ENCODE data around the gene CELSR3.

CELSR3 gene

DNA sequence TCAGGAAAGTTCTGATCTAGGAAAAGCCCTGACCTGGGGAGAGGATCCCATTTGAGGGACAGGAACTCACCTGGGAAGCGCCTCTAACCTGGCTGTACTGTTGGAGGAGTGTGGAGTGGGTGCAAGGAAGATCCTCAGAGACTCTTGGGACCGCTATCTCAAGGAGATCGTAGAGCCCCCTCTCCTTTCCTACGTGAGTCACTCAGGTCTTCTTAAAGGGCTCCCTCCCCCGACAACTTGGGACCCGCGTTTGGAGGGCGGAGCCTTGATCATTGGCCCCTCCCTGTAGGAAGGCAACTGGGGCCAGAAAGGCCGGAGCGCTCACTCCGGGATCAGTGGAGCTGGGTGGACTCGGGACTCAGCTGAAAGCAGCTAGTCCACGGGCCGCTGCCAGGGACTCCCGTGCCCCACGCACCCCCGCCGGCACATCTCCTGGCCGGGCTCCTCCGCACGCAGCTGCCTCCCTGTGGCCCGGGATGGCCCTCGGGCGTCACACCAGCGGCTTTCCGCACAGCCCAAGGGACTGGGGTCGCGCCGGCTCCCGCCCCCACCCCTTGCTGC is 27.9 kb downstream of the CELSR3 start:
- FAIRE-seq (no peak), DNase-seq (ENCODE audit: low spot score) (peak; percentile 49)

DNA sequence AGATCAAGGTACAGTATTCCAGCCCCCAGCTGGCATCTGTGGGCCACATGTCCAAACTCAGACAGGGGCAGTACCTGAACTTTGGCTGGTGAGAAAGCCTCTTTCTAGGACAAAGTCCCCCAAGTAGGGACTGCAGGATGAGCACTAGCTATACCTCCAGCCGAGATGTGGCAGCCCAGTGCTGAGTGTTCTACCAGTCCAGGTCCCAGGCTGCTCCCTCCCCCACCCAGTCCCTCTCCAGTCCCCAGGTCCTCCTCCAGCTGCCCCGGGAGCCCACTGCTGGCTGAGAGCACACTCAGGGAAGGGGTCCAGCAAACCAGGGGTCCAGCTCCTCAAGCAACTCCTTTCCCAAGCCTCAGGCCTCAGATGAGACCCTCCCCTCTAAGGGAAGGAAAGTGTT is 28.9 kb downstream of the CELSR3 start:
- DNase-seq (ENCODE audit: low spot score): no peak
- FAIRE-seq: no peak

DNA sequence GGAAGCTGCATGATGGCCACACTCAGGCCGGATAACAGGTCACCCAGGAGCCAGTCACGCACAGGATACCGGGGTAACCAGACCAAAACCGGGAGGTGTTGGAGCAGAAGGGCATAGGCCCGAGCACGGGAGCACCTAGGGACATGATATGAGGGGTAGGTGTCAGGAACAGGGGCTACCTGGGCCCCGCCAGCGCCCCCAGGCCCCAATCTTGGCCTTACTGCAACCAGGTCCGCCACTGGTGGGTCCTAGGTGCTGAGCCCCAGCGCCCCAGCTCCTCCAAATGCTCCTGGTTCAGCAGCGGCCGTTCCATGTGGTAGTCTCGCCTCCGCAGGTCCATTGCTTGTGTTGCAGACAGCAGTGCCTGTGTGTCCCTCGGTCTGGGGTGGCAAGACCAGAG is 29.4 kb downstream of the CELSR3 start:
- DNase-seq (ENCODE audit: low spot score) (no peak), FAIRE-seq (no peak)

DNA sequence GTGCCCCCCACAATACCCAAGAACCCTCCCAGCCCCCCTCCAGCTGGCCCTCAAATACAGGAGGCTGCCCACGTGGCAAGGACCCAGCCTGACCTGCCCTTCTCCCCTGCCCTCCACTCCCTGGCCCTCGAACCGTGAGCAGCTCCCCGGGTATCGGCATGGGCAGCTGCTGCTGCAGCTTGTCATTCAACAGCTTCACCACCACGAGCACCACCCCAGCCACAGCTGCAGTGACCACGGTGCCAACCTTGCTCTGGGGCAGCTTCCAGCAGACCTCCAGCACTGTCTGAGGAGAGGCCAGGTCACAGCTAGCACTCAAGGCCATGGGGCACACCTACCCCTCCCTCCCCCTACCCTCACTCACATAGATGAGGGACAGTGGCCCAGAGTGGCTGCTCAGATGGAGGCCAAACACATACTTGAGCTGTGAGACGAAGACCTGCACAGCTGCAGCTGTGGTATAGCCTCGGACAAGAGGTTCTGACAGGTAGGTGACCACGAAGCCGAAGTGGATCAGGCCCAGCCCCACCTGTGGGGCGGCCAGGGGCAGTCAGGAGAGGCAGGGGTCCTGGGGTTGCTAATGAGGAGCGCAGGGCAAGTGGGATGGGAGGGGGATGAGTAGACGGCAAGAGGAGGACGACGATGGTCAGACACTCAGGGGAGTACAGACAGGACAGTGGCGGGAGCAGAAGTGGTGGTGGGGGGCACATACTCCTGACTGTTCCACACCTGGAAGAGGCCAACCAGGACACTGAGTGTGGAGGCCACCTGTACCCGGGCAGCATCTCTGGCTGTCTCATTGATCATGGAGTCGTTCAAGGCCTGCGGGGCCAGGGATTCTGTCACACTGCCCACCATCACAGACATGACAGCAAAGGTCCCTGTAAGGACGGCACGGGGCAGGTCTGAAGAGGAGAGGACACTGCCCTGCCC is 30.9 kb downstream of the CELSR3 start:
- FAIRE-seq (no peak), DNase-seq (ENCODE audit: low spot score) (no peak)

DNA sequence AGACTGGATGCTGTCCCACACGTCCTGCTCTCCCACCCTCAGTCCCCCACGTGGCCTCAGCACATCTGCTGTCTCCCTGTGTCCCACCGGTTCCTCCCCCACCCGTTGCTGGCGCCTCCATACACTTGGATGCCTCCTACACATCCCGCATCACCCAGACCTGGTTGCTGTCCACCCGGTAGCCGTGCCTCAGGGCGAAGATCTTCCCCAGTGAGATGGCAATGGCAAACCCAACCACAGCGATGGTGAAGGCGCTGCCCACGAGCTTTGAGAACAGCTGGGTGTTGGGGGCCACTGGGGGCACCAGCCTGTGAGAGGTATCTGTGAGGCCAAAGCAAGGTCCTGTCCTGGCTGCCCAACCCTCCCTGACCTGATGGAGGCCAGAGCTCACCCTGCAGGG is 31.9 kb downstream of the CELSR3 start:
- FAIRE-seq: no peak
- DNase-seq (ENCODE audit: low spot score): no peak

DNA sequence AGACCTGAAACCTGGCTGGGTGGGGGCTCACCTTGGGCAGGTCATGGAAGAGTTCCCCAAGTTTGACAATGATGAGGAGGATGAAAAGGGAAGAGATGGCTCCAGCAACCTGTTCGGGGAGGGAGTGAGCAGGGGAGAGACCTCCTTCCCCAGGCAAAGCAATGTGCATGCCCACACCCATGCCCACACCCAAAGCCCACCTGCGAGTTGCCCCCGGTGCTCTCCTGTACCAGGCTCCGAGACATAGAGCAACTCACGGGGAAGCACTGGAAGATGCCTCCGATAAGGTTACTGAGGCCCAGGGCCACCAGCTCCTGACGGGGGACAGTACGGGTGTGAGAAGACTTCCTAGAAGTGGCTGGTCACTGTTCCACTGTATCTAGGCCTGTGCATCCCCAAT is 32.3 kb downstream of the CELSR3 start:
- FAIRE-seq: no peak

DNA sequence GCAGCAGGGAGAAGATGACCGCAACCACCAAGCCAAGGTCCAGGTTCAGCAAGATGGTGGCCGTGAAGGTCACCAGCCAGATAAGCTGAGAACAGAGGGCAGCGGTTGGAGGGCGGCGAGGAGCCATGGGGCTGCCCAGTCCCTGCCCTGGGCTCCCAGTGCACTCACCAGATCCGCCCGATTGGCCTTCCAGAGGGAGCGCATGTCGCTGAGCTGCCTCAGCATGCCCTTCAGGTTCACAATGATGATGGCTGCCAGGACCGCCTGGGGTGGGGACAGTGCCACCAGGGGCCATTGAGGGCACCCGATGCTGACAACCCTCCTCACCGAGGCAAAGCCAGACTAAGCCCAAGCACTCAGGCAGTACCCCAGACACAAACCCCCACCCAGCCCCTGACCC is 32.8 kb downstream of the CELSR3 start:
- FAIRE-seq (no peak), DNase-seq (ENCODE audit: low spot score) (no peak)

More for the DNA sequence above, 32.3 kb downstream of the CELSR3 start:
- no peak for DNase-seq (ENCODE audit: low spot score)

DNA sequence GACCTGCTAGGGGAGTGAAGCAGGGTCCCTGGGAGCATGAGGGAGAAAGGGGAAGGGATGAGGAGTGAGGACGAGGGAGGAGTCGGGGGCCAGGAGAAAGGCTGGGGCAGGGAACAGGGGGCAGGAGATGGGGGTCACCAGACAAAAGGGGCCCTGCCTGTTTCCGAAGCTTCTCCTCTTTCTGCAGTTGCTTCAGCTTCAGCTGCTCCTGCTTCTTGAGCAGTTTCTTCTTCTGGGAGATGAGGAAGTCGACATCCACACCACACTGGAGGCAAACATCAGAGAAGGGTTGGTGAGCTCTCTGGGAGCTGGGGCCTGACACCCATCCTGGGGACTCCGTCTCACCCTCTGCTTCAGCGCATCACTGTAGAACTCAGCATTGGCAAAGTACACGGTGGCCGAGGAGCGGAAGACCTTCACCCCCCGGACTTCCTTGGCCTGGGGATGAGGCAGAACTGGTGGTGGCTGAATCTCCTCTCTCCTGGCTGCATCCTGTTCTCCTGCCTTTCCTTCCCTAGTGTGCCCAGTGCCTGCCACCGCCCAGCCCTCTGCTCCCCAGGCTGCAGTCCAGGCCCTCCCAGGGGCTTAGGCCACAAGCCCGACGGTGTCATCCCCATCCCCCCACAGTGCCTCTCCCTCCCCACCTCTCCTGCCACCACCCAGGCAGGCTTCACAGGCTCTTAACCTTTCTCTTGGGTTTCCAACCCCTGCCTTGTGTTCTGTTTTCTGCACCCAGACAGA is 34.2 kb downstream of the CELSR3 start:
- no peak for FAIRE-seq
- DNase-seq (ENCODE audit: low spot score): no peak

DNA sequence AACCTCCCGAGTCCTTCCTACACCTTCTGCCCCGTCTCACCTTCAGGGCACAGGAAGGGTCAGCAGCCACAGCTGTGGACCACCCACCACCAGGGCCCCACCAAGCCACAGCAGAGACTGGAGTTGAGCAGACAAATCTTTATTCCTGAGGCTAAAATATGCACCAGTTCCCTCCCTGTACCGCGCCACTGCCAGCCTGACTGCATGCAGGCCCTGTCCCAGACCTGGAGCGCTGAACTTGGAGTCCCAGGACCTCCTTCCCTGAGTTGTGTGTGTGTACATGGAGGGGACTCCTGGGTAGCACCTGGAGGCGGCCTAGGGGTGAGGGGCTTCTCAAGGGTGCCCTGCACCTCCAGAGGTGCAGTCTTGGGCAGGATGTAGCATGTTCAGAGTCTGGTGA is 37.1 kb downstream of the CELSR3 start:
- FAIRE-seq (no peak), DNase-seq (ENCODE audit: low spot score) (no peak)

DNA sequence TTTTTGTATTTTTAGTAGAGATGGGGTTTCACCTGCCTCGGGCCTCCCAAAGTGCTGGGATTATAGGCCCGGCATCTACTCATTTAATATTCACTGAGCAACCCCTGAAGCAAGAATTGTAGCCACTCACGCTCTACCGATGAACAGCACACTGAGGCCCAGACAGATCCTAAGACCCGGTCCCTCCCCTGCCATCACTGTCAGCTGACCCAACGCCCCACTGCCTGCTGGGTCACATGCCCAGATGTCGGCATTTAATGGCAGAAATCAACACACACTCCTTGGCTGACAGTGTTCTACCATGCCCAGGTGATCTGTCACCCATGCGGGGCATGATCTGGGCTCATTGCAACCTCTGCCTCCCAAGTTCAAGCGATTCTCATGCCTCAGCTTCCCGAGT is 37.9 kb downstream of the CELSR3 start:
- no peak for DNase-seq (ENCODE audit: low spot score)
- FAIRE-seq: no peak

DNA sequence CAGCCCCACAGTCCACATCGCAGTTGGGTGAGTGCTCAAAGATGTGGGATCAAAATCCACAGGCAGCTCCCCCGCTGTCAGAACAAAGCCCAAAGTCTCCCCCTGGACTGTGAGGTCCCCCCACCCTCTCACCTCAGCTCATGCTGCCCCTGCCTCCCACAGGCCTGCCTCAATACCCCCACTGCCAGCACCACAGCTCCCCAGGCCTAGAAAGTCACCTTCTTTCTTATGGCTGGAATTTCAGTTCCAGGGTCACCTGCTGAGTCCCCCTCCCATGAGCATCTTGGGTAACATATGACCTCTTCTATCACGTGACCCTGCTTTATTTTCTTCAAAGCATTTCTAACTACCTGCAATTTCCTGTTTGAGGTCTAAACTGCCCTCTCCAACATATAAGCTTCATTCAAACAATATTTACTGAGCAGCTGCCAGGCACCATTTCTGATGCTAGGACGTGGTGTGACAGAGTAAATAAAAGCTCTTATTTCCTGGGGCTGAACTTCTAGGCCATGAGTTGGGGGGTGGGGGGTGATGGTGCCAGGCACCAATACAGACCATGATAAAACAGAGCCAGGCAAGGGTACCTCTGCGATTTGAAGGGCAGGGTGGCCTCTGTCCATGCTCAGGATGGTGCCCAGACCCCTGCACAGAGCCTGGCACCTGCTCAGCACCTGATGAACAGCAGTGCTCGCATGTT is 38.7 kb downstream of the CELSR3 start:
- FAIRE-seq: no peak
- no peak for DNase-seq (ENCODE audit: low spot score)

DNA sequence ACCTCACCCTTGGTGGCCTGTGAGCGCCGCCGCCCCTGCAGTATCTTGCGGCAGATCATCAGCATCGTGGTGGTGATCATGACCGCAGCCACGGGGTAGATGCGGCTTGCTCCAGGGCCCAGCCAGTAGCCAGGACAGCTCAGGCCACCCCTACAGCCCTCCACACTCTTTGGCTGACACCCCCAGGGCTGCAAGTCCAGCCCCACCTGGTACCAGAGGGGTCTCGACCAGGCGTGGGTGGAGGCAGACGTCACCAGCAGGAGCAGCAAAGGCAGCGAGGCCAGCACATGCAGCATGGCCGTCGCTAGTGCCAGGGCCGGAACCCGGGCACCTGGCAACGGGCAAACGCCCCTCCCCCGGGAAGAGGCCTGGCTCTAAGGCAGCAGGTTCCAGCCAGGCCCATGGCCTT is 41.2 kb downstream of the CELSR3 start, which contains the start of gene TMEM89:
Gene TMEM89, minus strand, starts transcription at position 309 of the 409 bp plus-strand sequence. Its CDS starts 13 bp downstream, at position 296.
- no peak for DNase-seq (ENCODE audit: low spot score)
- no peak for FAIRE-seq

DNA sequence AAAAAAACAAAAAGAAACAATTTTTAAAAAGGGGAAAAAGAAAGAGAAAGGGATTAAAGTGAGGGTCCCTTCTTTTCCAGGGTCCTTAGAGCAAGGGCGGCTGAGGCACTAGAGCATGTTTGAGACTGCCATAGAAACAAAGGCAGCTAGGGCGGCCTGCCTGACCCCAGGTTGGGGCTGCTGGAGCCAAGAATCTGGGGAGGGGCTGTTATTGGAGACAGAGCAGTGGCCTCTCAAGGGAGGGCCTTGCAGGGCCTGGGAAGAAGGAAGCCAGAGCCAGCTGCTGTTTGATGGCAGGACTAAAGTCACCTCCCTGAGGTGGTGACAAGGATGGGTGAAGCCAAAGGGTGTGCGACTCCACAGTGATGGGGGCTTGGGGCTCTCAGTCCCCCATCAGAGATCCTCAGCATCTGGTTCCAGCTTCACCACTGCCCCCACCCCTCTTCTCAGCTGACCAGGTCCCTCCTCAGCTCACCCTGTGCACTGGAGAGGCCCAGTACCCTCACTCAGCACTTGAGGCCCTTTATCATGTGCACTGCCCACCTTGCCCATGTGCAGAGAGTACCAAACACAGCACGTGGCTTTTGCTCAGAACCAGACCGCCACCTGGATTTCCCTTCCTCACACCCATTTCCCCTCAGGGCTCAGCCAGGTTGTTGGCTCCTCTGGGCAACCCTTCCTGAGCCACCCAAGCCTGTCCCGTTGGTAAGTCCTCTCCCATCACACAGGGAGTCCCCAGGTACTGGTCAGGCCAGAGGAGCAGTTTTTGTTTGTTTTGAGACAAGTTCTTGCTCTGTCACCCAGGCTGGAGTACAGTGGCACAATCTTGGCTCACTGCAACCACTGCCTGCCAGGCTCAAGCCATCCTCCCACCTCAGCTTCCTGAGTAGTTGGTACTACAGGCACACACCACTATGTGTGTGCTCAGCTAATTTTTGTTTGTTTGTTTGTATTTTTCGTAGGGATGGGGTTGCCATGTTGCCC is 42.9 kb downstream of the CELSR3 start:
- FAIRE-seq (no peak), DNase-seq (ENCODE audit: low spot score) (no peak)

DNA sequence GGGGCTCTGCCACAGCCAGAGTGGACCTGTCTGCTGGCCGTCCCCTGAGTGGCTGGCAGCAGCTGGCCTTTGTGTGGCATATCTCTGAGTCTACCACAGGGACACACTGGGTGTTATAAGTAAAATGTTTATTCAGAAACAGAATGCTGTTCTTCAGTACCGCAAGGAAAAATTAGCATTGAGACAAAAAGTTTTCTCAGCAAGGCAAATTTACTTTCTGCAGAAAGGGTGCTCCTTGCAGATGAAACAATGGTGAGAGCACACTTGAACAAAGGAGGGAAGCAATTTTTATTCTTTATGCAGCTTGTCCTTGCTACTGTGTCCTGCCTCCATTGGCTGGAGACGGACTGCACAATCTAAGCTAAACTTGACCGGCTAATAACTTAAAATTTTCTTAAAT is 45.1 kb downstream of the CELSR3 start:
- FAIRE-seq: no peak
- DNase-seq (ENCODE audit: low spot score): no peak

DNA sequence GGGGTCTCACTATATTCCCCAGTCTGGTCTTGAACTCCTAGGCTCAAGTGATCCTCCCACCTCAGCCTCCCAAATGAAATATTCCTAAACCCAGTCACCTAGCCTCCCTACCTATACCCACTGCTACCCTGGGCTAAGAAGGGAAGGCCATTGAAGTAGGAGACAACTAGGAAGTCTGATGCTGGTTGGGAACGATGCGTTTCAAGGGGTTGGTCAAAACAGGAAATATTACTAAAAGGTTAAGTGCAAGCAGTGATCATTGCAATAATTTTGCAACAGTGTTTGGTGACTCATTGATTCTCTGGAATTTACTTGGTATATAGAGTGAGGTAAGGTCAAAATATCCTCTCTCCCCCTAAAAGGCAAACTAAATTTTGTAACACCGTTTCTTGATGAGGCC is 48.6 kb downstream of the CELSR3 start:
- no peak for FAIRE-seq

DNA sequence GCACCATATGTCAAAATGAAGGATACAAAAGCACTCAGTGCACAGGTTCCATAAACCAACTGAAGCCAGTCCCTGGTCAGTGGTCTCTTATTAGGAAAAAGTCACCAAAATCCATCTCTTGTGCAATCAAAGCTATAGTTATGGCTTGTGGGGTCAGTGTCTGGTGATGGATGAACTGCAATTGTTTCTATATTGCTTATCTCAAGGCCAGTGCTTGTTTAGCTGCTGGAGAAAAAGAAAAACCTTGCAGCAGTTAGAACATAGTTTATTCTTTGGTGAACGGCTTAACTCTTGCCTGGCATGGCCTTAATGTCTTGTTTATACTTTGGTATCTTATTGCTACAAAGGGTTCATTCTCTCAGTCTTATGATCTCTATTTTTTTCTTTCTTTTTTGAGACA is 50.4 kb downstream of the CELSR3 start:
- no peak for FAIRE-seq
- no peak for DNase-seq (ENCODE audit: low spot score)

More for the DNA sequence above, 48.6 kb downstream of the CELSR3 start:
- no peak for DNase-seq (ENCODE audit: low spot score)

DNA sequence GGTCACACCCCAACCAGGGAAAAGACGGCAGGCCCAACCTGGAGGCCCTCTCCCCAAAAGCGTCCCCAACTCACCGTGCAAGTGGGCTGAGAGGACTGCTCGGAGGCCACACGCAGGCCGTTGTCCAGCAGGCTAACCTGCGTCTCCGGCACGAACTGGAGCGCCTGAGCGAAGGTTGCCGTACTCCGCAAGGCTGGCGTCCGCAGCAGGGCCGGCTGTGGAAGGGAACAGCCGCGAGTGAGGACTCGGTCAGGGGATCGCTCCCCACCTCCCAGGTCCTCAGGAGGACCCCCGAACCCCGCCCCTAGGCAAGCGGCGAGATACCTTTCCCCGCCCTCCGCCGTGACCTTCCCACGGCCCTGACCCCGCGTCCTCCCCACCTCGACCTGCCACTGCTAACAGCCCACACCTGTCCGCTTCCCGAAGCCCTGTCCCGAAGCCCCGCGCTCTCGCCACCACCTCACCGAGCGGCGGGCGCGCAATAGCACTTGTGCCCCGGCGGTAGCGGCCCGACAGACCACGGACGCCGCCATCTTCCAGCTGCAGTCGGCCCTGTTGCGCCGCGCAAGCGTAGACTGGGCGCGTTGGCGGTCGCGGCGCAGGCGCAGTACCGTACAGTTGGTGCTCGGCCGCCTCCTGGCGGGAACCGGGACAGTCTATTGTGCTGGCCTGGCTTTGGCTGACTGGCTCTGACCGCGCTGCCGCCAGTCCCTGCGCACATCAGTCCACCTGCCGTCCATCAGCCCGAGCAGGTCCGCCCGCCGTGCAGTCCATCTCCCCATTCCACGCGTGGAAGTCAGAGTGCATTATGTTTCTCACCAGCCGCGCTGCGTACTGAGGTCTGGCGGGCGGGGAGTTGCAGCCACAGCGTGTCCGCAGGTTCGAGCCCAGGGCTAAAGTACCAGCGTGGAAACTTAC is 53.3 kb downstream of the CELSR3 start, which contains the start of gene UQCRC1:
Gene UQCRC1, minus strand, starts transcription at position 559 of the 918 bp plus-strand sequence. Its CDS starts 26 bp downstream, at position 533.
- FAIRE-seq (peak; percentile 51), DNase-seq (ENCODE audit: low spot score) (peak; percentile 85)

DNA sequence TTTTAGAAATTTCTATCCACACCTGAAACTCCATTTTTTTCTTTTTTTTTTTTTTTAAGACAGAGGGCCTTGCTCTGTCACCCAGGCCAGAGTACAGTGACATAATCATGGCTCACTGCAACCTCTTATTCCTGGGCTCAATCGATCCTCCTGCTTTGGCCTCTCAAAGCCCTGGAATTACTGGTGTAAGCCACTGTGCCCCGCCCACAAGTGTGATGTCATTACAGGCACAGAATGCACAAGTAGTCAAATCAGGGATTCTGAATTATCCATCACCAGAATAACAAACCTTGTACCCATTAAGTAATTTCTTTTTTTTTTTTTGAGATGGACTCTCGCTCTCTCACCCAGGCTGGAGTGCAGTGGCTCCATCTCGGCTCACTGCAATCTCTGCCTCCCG is 55.2 kb downstream of the CELSR3 start:
- no peak for DNase-seq (ENCODE audit: low spot score)
- no peak for FAIRE-seq

DNA sequence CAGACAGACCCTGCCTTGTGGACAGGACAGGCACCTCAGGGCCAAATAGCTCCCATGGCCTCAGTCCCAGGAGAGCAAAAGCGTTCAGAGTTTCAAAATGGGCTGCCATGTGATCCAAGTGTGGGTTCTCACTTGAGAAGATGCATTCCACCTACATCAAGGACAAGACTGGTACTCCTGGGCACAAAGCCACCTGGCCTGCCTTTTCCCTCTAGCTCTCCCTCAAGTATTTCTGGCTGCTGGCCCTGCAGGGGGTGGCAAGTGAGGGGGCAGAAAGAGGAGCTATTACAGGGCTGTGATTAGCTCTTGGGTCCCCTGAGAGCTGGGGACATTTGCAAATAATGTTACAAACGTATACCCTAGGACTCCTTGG is 61.1 kb downstream of the CELSR3 start:
- no peak for DNase-seq (ENCODE audit: low spot score)
- FAIRE-seq: no peak
